HepG2 (cell line): Measurements from ENCODE around the gene SAP25. TPM values are rescaled to one million over a fixed set of nuclear protein-coding genes. Genes with fewer than 3 reads are reported as not detected.

Source experiments
- DPF2 ChIP-seq: sonication (generic); formaldehyde crosslinking; IDR thresholded peaks from 2 replicates; pipeline ENCODE4 v1.4.0; 2020; ENCODE audit warnings: mild to moderate bottlenecking, low read depth, missing genetic modification reagents, borderline replicate concordance
- ERF ChIP-seq: IDR thresholded peaks from 2 replicates; pipeline ENCODE4 v1.6.1; 2018; ENCODE audit warnings: missing biosample characterization, missing genetic modification reagents
- GATAD2A ChIP-seq: IDR thresholded peaks from 2 replicates; pipeline ENCODE4 v1.6.1; 2016
- HMG20A ChIP-seq: IDR thresholded peaks from 2 replicates; pipeline ENCODE4 v1.6.1; 2016; ENCODE audit warnings: borderline replicate concordance
- NONO ChIP-seq, 2 experiments: fragments of 450-650 bp in 1 of 2; sonication (generic) in 1 of 2; formaldehyde crosslinking in 1 of 2; IDR thresholded peaks in 1 of 2; conservative IDR thresholded peaks in 1 of 2; 2 replicates each; pipeline versions ENCODE4 v1.6.1 to v1.8.0; 2017 to 2022; ENCODE audit warnings: mild to moderate bottlenecking in 1 of 2, missing genetic modification reagents in 1 of 2, moderate library complexity in 1 of 2
- NR1H2 ChIP-seq: sonication (generic); formaldehyde crosslinking; IDR thresholded peaks from 2 replicates; pipeline ENCODE4 v1.8.1; 2022; ENCODE audit warnings: low read depth, missing genetic modification reagents, borderline replicate concordance
- POGZ ChIP-seq: sonication (generic); formaldehyde crosslinking; IDR thresholded peaks from 2 replicates; pipeline ENCODE4 v1.4.0; 2020; ENCODE audit warnings: mild to moderate bottlenecking, missing genetic modification reagents
- PTBP1 ChIP-seq: fragments of 200-400 bp; formaldehyde crosslinking; IDR thresholded peaks from 2 replicates; pipeline ENCODE4 v1.6.1; 2018; ENCODE audit warnings: low read length, low read depth; ENCODE audit not compliant: poor library complexity, severe bottlenecking
- REL ChIP-seq: sonication (generic); formaldehyde crosslinking; conservative IDR thresholded peaks from 2 replicates; pipeline ENCODE4 v1.8.0; 2022; ENCODE audit warnings: mild to moderate bottlenecking, missing genetic modification reagents, moderate library complexity
- SAP130 ChIP-seq: IDR thresholded peaks from 2 replicates; pipeline ENCODE4 v1.6.1; 2016; ENCODE audit warnings: low read depth
- SMAD3 ChIP-seq: sonication (generic); formaldehyde crosslinking; IDR thresholded peaks from 2 replicates; pipeline ENCODE4 v1.4.0; 2020; ENCODE audit warnings: missing genetic modification reagents
- ZKSCAN1 ChIP-seq: fragments of 150-350 bp; IDR thresholded peaks from 2 replicates; pipeline ENCODE4 v1.6.1; 2014; ENCODE audit warnings: low read length
- ZMYM2 ChIP-seq: sonication (generic); formaldehyde crosslinking; IDR thresholded peaks from 2 replicates; pipeline ENCODE4 v1.8.0; 2022; ENCODE audit warnings: mild to moderate bottlenecking, missing genetic modification reagents
- ZNF296 ChIP-seq: sonication (generic); formaldehyde crosslinking; conservative IDR thresholded peaks from 2 replicates; pipeline ENCODE4 v1.5.0; 2020; ENCODE audit warnings: mild to moderate bottlenecking, missing genetic modification reagents
- ZNF33A ChIP-seq: sonication (generic); formaldehyde crosslinking; IDR thresholded peaks from 2 replicates; pipeline ENCODE4 v1.5.1; 2020; ENCODE audit warnings: missing genetic modification reagents, mild to moderate bottlenecking, moderate library complexity, borderline replicate concordance
- ZNF34 ChIP-seq: sonication (generic); formaldehyde crosslinking; IDR thresholded peaks from 2 replicates; pipeline ENCODE4 v1.4.0; 2020; ENCODE audit warnings: mild to moderate bottlenecking, missing genetic modification reagents, borderline replicate concordance
- ZNF652 ChIP-seq: IDR thresholded peaks from 2 replicates; pipeline ENCODE4 v1.6.1; 2016; ENCODE audit warnings: low read depth, borderline replicate concordance
- ZNF841 ChIP-seq: sonication (generic); formaldehyde crosslinking; IDR thresholded peaks from 2 replicates; pipeline ENCODE4 v1.8.1; 2023; ENCODE audit warnings: missing genetic modification reagents, borderline replicate concordance
- ZSCAN20 ChIP-seq: sonication (generic); formaldehyde crosslinking; IDR thresholded peaks from 2 replicates; pipeline ENCODE4 v1.4.0; 2020; ENCODE audit warnings: missing genetic modification reagents, mild to moderate bottlenecking, borderline replicate concordance
- ZSCAN9 ChIP-seq: IDR thresholded peaks from 2 replicates; pipeline ENCODE4 v1.6.1; 2016; ENCODE audit warnings: borderline replicate concordance
- polyA plus RNA-seq, 8 experiments: library from polyadenylated mRNA; depleted of rRNA in 3 of 8; stranded (reverse) in 7 of 8; unstranded in 1 of 8; fragments of >200 nt; fragmentation: Illumina TruSeq in 4 of 8; extraction: Trizol in 4 of 8; gene quantifications; 2 replicates each; pipeline versions ENCODE4 v1.2.1 to v1.2.3, GENCODE V29; 2011 to 2016; ENCODE audit warnings: low read depth in 4 of 8, missing spikeins in 1 of 8, mixed read lengths in 1 of 8; ENCODE audit not compliant: insufficient read depth in 1 of 8
- total RNA-seq, 5 experiments: library from RNA; depleted of rRNA; stranded (reverse); fragments of >200 nt; fragmentation: Illumina TruSeq; extraction: Trizol; gene quantifications; 2 replicates each; pipeline ENCODE4 v1.2.3, GENCODE V29; 2016; ENCODE audit warnings: low read depth in 1 of 5
- TF ChIP-seq, protein P1 (sequence below): fragments of 450-650 bp; IDR thresholded peaks from 2 replicates; pipeline ENCODE4 v1.6.1; 2017
- TF ChIP-seq, protein P2 (sequence below): sonication (generic); formaldehyde crosslinking; IDR thresholded peaks from 2 replicates; pipeline ENCODE4 v1.8.0; 2022; ENCODE audit warnings: missing genetic modification reagents, mild to moderate bottlenecking, borderline replicate concordance
- TF ChIP-seq, protein P3 (sequence below): sonication (generic); formaldehyde crosslinking; conservative IDR thresholded peaks from 2 replicates; pipeline ENCODE4 v1.4.0; 2020; ENCODE audit warnings: mild to moderate bottlenecking, missing genetic modification reagents, moderate library complexity
- TF ChIP-seq, protein P4 (sequence below): fragments of 450-650 bp; IDR thresholded peaks from 2 replicates; pipeline ENCODE4 v1.6.1; 2016

Gene SAP25
- total and polyA plus RNA-seq, 2 of the 13 experiments (the other 11 are each of a cell fraction or from before 2014, with no cell fraction given): 0.15 to 0.20 TPM

DNA sequence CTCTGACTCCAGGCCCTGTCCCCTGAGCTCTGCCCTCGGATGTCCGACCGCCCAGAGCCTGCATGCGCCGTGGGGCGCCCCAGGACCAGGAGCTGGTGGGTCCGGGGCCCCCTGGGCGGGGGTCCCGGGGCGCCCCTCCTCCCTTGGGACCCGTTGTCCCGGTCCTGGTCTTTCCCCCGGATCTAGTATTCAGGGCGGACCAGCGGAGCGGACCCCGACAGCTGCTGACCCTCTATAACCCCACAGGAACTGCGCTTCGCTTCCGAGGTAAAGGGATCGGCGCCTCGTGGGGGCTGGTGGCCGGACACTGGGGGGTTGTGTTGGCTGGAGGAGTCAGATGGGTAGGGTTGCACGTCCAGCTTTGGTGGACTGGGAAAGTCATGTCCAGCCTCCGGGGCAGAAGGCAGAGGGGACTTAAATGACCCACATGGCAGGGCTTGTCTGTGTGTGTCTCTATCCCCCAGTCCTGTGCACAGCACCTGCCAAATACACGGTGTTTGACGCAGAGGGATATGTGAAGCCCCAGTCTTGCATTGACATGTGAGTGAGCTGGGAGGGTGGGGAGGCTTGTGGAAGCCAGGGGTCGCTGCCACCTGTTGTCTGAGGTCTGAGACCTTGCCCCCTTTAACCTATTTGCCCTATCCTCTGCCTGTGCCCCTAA is 39.2 kb upstream of the SAP25 start (continued):
- TF ChIP-seq ZNF34 (CRISPR knock-in tag) (no peak), POGZ (CRISPR knock-in tag) (no peak), NONO (IDR thresholded peaks at IDR 0.05) (no peak), NONO (CRISPR knock-in tag; conservative IDR thresholded peaks at IDR 0.05) (no peak), ZNF296 (CRISPR knock-in tag) (no peak), ZSCAN9 (CRISPR knock-in tag) (no peak), DPF2 (CRISPR knock-in tag) (no peak), REL (CRISPR knock-in tag) (no peak), ZMYM2 (CRISPR knock-in tag) (no peak), NR1H2 (CRISPR knock-in tag) (no peak), SMAD3 (CRISPR knock-in tag) (no peak), ZNF841 (CRISPR knock-in tag) (no peak), ZSCAN20 (CRISPR knock-in tag) (no peak), HMG20A (CRISPR knock-in tag) (no peak), ZNF652 (CRISPR knock-in tag) (no peak), SAP130 (CRISPR knock-in tag) (peak; percentile 52; the same call in 1 of the 2 replicates), ERF (CRISPR knock-in tag) (no peak), ZKSCAN1 (no peak), ZNF33A (CRISPR knock-in tag) (0 out of 2 replicates have a peak, but pooled peaks have one; percentile 60), GATAD2A (CRISPR knock-in tag) (no peak), PTBP1 (no peak)
- TF ChIP-seq, protein P1, sequence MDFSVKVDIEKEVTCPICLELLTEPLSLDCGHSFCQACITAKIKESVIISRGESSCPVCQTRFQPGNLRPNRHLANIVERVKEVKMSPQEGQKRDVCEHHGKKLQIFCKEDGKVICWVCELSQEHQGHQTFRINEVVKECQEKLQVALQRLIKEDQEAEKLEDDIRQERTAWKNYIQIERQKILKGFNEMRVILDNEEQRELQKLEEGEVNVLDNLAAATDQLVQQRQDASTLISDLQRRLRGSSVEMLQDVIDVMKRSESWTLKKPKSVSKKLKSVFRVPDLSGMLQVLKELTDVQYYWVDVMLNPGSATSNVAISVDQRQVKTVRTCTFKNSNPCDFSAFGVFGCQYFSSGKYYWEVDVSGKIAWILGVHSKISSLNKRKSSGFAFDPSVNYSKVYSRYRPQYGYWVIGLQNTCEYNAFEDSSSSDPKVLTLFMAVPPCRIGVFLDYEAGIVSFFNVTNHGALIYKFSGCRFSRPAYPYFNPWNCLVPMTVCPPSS: no peak
- TF ChIP-seq, protein P2, sequence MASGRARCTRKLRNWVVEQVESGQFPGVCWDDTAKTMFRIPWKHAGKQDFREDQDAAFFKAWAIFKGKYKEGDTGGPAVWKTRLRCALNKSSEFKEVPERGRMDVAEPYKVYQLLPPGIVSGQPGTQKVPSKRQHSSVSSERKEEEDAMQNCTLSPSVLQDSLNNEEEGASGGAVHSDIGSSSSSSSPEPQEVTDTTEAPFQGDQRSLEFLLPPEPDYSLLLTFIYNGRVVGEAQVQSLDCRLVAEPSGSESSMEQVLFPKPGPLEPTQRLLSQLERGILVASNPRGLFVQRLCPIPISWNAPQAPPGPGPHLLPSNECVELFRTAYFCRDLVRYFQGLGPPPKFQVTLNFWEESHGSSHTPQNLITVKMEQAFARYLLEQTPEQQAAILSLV: no peak
- TF ChIP-seq, protein P3, sequence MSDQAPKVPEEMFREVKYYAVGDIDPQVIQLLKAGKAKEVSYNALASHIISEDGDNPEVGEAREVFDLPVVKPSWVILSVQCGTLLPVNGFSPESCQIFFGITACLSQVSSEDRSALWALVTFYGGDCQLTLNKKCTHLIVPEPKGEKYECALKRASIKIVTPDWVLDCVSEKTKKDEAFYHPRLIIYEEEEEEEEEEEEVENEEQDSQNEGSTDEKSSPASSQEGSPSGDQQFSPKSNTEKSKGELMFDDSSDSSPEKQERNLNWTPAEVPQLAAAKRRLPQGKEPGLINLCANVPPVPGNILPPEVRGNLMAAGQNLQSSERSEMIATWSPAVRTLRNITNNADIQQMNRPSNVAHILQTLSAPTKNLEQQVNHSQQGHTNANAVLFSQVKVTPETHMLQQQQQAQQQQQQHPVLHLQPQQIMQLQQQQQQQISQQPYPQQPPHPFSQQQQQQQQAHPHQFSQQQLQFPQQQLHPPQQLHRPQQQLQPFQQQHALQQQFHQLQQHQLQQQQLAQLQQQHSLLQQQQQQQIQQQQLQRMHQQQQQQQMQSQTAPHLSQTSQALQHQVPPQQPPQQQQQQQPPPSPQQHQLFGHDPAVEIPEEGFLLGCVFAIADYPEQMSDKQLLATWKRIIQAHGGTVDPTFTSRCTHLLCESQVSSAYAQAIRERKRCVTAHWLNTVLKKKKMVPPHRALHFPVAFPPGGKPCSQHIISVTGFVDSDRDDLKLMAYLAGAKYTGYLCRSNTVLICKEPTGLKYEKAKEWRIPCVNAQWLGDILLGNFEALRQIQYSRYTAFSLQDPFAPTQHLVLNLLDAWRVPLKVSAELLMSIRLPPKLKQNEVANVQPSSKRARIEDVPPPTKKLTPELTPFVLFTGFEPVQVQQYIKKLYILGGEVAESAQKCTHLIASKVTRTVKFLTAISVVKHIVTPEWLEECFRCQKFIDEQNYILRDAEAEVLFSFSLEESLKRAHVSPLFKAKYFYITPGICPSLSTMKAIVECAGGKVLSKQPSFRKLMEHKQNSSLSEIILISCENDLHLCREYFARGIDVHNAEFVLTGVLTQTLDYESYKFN (CRISPR knock-in tag): no peak
- TF ChIP-seq, protein P4, sequence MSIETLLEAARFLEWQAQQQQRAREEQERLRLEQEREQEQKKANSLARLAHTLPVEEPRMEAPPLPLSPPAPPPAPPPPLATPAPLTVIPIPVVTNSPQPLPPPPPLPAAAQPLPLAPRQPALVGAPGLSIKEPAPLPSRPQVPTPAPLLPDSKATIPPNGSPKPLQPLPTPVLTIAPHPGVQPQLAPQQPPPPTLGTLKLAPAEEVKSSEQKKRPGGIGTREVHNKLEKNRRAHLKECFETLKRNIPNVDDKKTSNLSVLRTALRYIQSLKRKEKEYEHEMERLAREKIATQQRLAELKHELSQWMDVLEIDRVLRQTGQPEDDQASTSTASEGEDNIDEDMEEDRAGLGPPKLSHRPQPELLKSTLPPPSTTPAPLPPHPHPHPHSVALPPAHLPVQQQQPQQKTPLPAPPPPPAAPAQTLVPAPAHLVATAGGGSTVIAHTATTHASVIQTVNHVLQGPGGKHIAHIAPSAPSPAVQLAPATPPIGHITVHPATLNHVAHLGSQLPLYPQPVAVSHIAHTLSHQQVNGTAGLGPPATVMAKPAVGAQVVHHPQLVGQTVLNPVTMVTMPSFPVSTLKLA: no peak
